ENCODE data around the gene ATP13A5.

Gene ATP13A5

GRCh38 chr3:193314161-193314560 is 64.4 kb downstream of the ATP13A5 start:
- no peaks in the 10 kb centered on the region for H3K27me3 ChIP-seq (ENCODE audit: control insufficient read depth, insufficient read depth, low read length, poor library complexity, severe bottlenecking)
- WGBS, 2 experiments: 87 to 91% methylated on average over 3 of the region's 3 CpGs
- no peak overlapping the region for H3K4me3 ChIP-seq (ENCODE audit: insufficient read depth, low read depth, low read length)
- H3K9me3 ChIP-seq (ENCODE audit: control insufficient read depth, low read length): no peaks in the 10 kb centered on the region
- no peak overlapping the region for H3K27ac ChIP-seq (ENCODE audit: insufficient read depth, low read depth, low read length, poor library complexity, severe bottlenecking)
- no peaks in the 10 kb centered on the region for H3K36me3 ChIP-seq (ENCODE audit: control insufficient read depth, insufficient read depth, low read length)
- H3K4me1 ChIP-seq (ENCODE audit: control insufficient read depth, insufficient read depth, low read length): no peaks in the 10 kb centered on the region

GRCh38 chr3:193313061-193313958 is 65.2 kb downstream of the ATP13A5 start:
- WGBS, 2 experiments: 89 to 94% methylated on average over 3 of the region's 3 CpGs
- H3K9me3 ChIP-seq (ENCODE audit: control insufficient read depth, low read length): no peaks in the 10 kb centered on the region
- no peaks in the 10 kb centered on the region for H3K4me1 ChIP-seq (ENCODE audit: control insufficient read depth, insufficient read depth, low read length)
- no peaks in the 10 kb centered on the region for H3K27me3 ChIP-seq (ENCODE audit: control insufficient read depth, insufficient read depth, low read length, poor library complexity, severe bottlenecking)
- H3K4me3 ChIP-seq (ENCODE audit: insufficient read depth, low read depth, low read length): no peak overlapping the region
- H3K36me3 ChIP-seq (ENCODE audit: control insufficient read depth, insufficient read depth, low read length): no peaks in the 10 kb centered on the region
- H3K27ac ChIP-seq (ENCODE audit: insufficient read depth, low read depth, low read length, poor library complexity, severe bottlenecking): no peak overlapping the region

GRCh38 chr3:193310914-193311723 is 67.4 kb downstream of the ATP13A5 start:
- H3K9me3 ChIP-seq (ENCODE audit: control insufficient read depth, low read length): no peaks in the 10 kb centered on the region
- H3K4me3 ChIP-seq (ENCODE audit: insufficient read depth, low read depth, low read length): no peak overlapping the region
- no peaks in the 10 kb centered on the region for H3K4me1 ChIP-seq (ENCODE audit: control insufficient read depth, insufficient read depth, low read length)
- H3K36me3 ChIP-seq (ENCODE audit: control insufficient read depth, insufficient read depth, low read length): no peaks in the 10 kb centered on the region
- WGBS, 2 experiments: 95% methylated on average over 6 of the region's 6 CpGs
- H3K27ac ChIP-seq (ENCODE audit: insufficient read depth, low read depth, low read length, poor library complexity, severe bottlenecking): no peak overlapping the region
- no peaks in the 10 kb centered on the region for H3K27me3 ChIP-seq (ENCODE audit: control insufficient read depth, insufficient read depth, low read length, poor library complexity, severe bottlenecking)

- no peaks in the 10 kb centered on the region for H3K27me3 ChIP-seq (ENCODE audit: control insufficient read depth, insufficient read depth, low read length, poor library complexity, severe bottlenecking)
- H3K9me3 ChIP-seq (ENCODE audit: control insufficient read depth, low read length): no peaks in the 10 kb centered on the region
- WGBS, 2 experiments: 91 to 100% methylated on average over 1 of the region's 1 CpG
- no peaks in the 10 kb centered on the region for H3K36me3 ChIP-seq (ENCODE audit: control insufficient read depth, insufficient read depth, low read length)
- H3K27ac ChIP-seq (ENCODE audit: insufficient read depth, low read depth, low read length, poor library complexity, severe bottlenecking): no peak overlapping the region
- no peaks in the 10 kb centered on the region for H3K4me1 ChIP-seq (ENCODE audit: control insufficient read depth, insufficient read depth, low read length)
- no peak overlapping the region for H3K4me3 ChIP-seq (ENCODE audit: insufficient read depth, low read depth, low read length)
Measured at GRCh38 chr3:193305356-193305755, 73.2 kb downstream of the ATP13A5 start.

GRCh38 chr3:193301433-193301832 is 77.1 kb downstream of the ATP13A5 start:
- H3K9me3 ChIP-seq (ENCODE audit: control insufficient read depth, low read length): no peaks in the 10 kb centered on the region
- no peaks in the 10 kb centered on the region for H3K27me3 ChIP-seq (ENCODE audit: control insufficient read depth, insufficient read depth, low read length, poor library complexity, severe bottlenecking)
- H3K27ac ChIP-seq (ENCODE audit: insufficient read depth, low read depth, low read length, poor library complexity, severe bottlenecking): no peak overlapping the region
- H3K36me3 ChIP-seq (ENCODE audit: control insufficient read depth, insufficient read depth, low read length): no peaks in the 10 kb centered on the region
- H3K4me3 ChIP-seq (ENCODE audit: insufficient read depth, low read depth, low read length): no peak overlapping the region
- 86 to 100% methylated on average over 1 of the region's 1 CpG for WGBS, 2 experiments
- no peaks in the 10 kb centered on the region for H3K4me1 ChIP-seq (ENCODE audit: control insufficient read depth, insufficient read depth, low read length)

DNA sequence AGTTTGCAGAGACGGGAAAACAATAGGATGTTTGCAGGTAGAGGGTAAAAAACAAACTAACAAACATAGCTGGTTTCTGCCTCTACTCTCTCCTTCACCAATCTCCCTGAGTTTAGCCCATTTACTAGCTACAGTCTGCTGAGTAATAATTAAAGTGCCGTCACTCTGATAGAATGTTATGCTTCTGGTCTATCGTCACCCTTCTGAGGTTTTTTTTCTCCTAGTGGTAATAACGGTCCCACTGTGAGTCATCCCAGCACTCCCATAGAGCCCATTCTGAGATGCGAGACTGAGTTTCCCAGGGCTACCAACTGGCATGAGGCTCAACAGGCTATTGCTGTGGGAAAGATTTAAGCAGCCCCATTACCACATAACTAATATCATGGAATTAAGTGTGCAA is 81.1 kb downstream of the ATP13A5 start:
- H3K4me1 ChIP-seq (ENCODE audit: control insufficient read depth, insufficient read depth, low read length): no peaks in the 10 kb centered on the region
- no peak overlapping the region for H3K27ac ChIP-seq (ENCODE audit: insufficient read depth, low read depth, low read length, poor library complexity, severe bottlenecking)
- no peak overlapping the region for H3K4me3 ChIP-seq (ENCODE audit: insufficient read depth, low read depth, low read length)
- 86 to 92% methylated on average over 4 to 5 of the region's 5 CpGs for WGBS, 2 experiments
- no peaks in the 10 kb centered on the region for H3K36me3 ChIP-seq (ENCODE audit: control insufficient read depth, insufficient read depth, low read length)
- H3K27me3 ChIP-seq (ENCODE audit: control insufficient read depth, insufficient read depth, low read length, poor library complexity, severe bottlenecking): no peaks in the 10 kb centered on the region
- H3K9me3 ChIP-seq (ENCODE audit: control insufficient read depth, low read length): no peaks in the 10 kb centered on the region

DNA sequence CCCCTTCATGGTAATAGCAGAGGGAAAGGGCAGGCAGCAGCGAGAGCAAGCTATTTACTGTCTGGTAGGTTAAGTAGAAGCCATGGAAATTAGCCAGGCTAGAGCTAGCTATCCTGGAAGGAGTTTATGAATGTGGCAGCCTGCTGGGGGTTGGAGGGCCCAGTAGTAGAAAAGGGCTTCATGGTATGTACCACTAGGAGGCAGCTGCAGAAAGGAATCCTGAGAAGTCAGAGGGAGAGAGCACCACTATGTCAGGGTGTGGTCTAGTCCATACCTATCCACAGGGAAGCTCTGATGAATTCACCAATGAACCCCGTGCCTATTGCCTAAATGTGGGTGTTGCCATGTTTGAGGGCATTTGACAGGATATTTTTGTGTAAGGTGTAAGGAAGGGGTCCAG is 82.6 kb downstream of the ATP13A5 start:
- Histone ChIP-seq H3K4me3 (ENCODE audit: insufficient read depth, low read depth, low read length) (no peak overlapping the region), H3K9me3 (ENCODE audit: control insufficient read depth, low read length) (no peaks in the 10 kb centered on the region), H3K27ac (ENCODE audit: insufficient read depth, low read depth, low read length, poor library complexity, severe bottlenecking) (no peak overlapping the region), H3K27me3 (ENCODE audit: control insufficient read depth, insufficient read depth, low read length, poor library complexity, severe bottlenecking) (no peaks in the 10 kb centered on the region), H3K36me3 (ENCODE audit: control insufficient read depth, insufficient read depth, low read length) (no peaks in the 10 kb centered on the region), H3K4me1 (ENCODE audit: control insufficient read depth, insufficient read depth, low read length) (no peaks in the 10 kb centered on the region)
- WGBS, 2 experiments: 95% methylated on average over 2 of the region's 2 CpGs

GRCh38 chr3:193292386-193292785 is 86.2 kb downstream of the ATP13A5 start:
- Histone ChIP-seq H3K36me3 (ENCODE audit: control insufficient read depth, insufficient read depth, low read length) (no peaks in the 10 kb centered on the region), H3K27ac (ENCODE audit: insufficient read depth, low read depth, low read length, poor library complexity, severe bottlenecking) (no peak overlapping the region), H3K9me3 (ENCODE audit: control insufficient read depth, low read length) (no peaks in the 10 kb centered on the region), H3K4me1 (ENCODE audit: control insufficient read depth, insufficient read depth, low read length) (no peaks in the 10 kb centered on the region), H3K27me3 (ENCODE audit: control insufficient read depth, insufficient read depth, low read length, poor library complexity, severe bottlenecking) (no peaks in the 10 kb centered on the region), H3K4me3 (ENCODE audit: insufficient read depth, low read depth, low read length) (no peak overlapping the region)
- WGBS, 2 experiments: 87% methylated on average over 3 of the region's 3 CpGs

- Histone ChIP-seq H3K4me1 (ENCODE audit: control insufficient read depth, insufficient read depth, low read length) (no peaks in the 10 kb centered on the region), H3K36me3 (ENCODE audit: control insufficient read depth, insufficient read depth, low read length) (no peaks in the 10 kb centered on the region), H3K9me3 (ENCODE audit: control insufficient read depth, low read length) (no peaks in the 10 kb centered on the region), H3K27me3 (ENCODE audit: control insufficient read depth, insufficient read depth, low read length, poor library complexity, severe bottlenecking) (no peaks in the 10 kb centered on the region), H3K27ac (ENCODE audit: insufficient read depth, low read depth, low read length, poor library complexity, severe bottlenecking) (no peak overlapping the region), H3K4me3 (ENCODE audit: insufficient read depth, low read depth, low read length) (no peak overlapping the region)
- 85 to 100% methylated on average over 2 to 3 of the region's 3 CpGs for WGBS, 2 experiments
Measured at GRCh38 chr3:193271101-193271840, 107.3 kb downstream of the ATP13A5 start.

DNA sequence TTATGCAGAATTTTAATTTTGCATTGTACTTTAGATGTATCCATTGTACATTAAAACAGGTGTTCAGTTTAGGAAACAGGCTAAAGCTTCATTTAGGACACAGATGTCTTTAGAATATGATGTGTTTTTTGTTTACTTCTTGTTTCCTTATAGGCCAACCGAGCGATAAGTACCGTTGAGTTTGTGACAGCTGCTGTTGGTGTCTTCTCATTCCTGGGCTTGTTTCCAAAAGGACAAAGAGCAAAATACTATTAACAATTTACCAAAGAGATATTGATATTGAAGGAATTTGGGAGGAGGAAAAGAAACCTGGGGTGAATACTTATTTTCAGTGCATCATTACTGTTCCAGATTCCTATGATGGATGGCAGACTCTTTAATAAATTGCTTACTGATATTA is 108.1 kb downstream of the ATP13A5 start:
- H3K27me3 ChIP-seq (ENCODE audit: control insufficient read depth, insufficient read depth, low read length, poor library complexity, severe bottlenecking): no peaks in the 10 kb centered on the region
- H3K27ac ChIP-seq (ENCODE audit: insufficient read depth, low read depth, low read length, poor library complexity, severe bottlenecking): no peak overlapping the region
- 97 to 100% methylated on average over 3 of the region's 3 CpGs for WGBS, 2 experiments
- H3K36me3 ChIP-seq (ENCODE audit: control insufficient read depth, insufficient read depth, low read length): no peaks in the 10 kb centered on the region
- no peaks in the 10 kb centered on the region for H3K4me1 ChIP-seq (ENCODE audit: control insufficient read depth, insufficient read depth, low read length)
- no peak overlapping the region for H3K4me3 ChIP-seq (ENCODE audit: insufficient read depth, low read depth, low read length)
- H3K9me3 ChIP-seq (ENCODE audit: control insufficient read depth, low read length): no peaks in the 10 kb centered on the region
